ENCODE measurements around the gene HTR3E. TPM values are rescaled to one million over a fixed set of nuclear protein-coding genes. Genes with fewer than 3 reads are reported as not detected.

Gene HTR3E
- total and polyA plus RNA-seq, 2 of the 13 experiments (the other 11 are each of a cell fraction or from before 2014, with no cell fraction given): not detected

DNA sequence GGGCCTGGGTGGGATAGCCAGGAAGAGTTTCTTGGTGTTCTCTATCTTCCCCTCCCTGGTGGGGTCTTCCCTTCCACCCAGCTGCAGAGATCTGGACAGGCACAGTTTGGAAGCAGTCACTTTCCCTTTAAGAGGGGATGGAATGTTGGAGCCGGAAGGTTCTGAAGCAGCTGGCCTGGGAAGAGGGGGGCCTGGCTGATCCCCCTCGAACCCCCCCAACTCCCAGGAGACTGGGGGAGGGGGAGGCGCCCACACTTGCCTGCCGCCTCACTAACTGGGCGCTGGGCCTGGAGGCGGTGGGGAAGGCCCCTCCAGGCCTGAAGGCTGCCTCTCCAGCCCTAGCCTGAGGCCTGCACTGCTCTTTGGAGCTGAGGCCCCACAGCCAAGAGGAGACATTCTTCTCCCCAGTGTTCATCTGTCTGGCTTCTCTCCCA lies 59.7 kb downstream of the HTR3E start (continued):
- TF ChIP-seq ZNF775 (CRISPR knock-in tag; IDR thresholded peaks at IDR 0.05; ENCODE audit: borderline replicate concordance) (0 out of 2 replicates have a peak, but pooled peaks have one; percentile 68), ZFY (CRISPR knock-in tag; IDR thresholded peaks at IDR 0.05) (peak; percentile 77), ZZZ3 (CRISPR knock-in tag; IDR thresholded peaks at IDR 0.05; ENCODE audit: borderline replicate concordance) (no peak), ZBTB49 (CRISPR knock-in tag; IDR thresholded peaks at IDR 0.05; ENCODE audit: borderline replicate concordance) (no peak), SOX6 (IDR thresholded peaks at IDR 0.05) (no peak), SOX6 (CRISPR knock-in tag; IDR thresholded peaks at IDR 0.05) (0 out of 2 replicates have a peak, but pooled peaks have one; percentile 32), BCLAF1 (IDR thresholded peaks at IDR 0.05) (no peak), YEATS2 (CRISPR knock-in tag; IDR thresholded peaks at IDR 0.05; ENCODE audit: borderline replicate concordance) (0 out of 2 replicates have a peak, but pooled peaks have one; percentile 29), RARG (CRISPR knock-in tag; IDR thresholded peaks at IDR 0.05; ENCODE audit: low read depth) (no peak), ZNF281 (CRISPR knock-in tag; IDR thresholded peaks at IDR 0.05; ENCODE audit: borderline replicate concordance) (0 out of 2 replicates have a peak, but pooled peaks have one; percentile 52), GABPA (IDR thresholded peaks at IDR 0.05; ENCODE audit: low read depth, low read length) (no peak), GABPA (CRISPR knock-in tag; IDR thresholded peaks at IDR 0.05; ENCODE audit: low read depth) (peak; percentile 57; the same call in 1 of the 2 replicates), ZNF337 (CRISPR knock-in tag; IDR thresholded peaks at IDR 0.05; ENCODE audit: borderline replicate concordance, low read depth) (no peak)

Small RNAs within 50 kb of the gene (small RNA-seq; reads per million reads assigned to genes)
- gene RF00019 (ENCODE audit: insufficient read depth in 2 of 3, insufficient read length in 3 of 3, low read depth in 2 of 3, low replicate concordance in 1 of 3): 0 reads per million in 3 experiments

Other genes with a start within 250 kb of the HTR3E start
- gene PARL, start 212.2 kb upstream of the HTR3E start, total RNA-seq (2016; rRNA removed; fragmentation: Illumina TruSeq; extraction: Trizol): 58.6 and 60.5 TPM in 2 replicates
- 39.1 and 46.3 TPM in 2 replicates for gene PARL, start 212.2 kb upstream of the HTR3E start, polyA plus RNA-seq (2011; rRNA removed)
- gene ABCC5, start 79.2 kb upstream of the HTR3E start, total RNA-seq (2016; rRNA removed; fragmentation: Illumina TruSeq; extraction: Trizol): 7.8 and 12.7 TPM in 2 replicates
- gene ABCC5, start 79.2 kb upstream of the HTR3E start, polyA plus RNA-seq (2011; rRNA removed): 12.5 and 14.1 TPM in 2 replicates
- not detected in 2 replicates for gene HTR3D, start 65.3 kb upstream of the HTR3E start, total RNA-seq (2016; rRNA removed; fragmentation: Illumina TruSeq; extraction: Trizol)
- gene HTR3D, start 65.3 kb upstream of the HTR3E start, polyA plus RNA-seq (2011; rRNA removed): not detected in 2 replicates
- gene HTR3C, start 44.0 kb upstream of the HTR3E start, total RNA-seq (2016; rRNA removed; fragmentation: Illumina TruSeq; extraction: Trizol): not detected in 2 replicates
- gene HTR3C, start 44.0 kb upstream of the HTR3E start, polyA plus RNA-seq (2011; rRNA removed): not detected in 2 replicates
- gene EIF2B5, start 38.3 kb downstream of the HTR3E start, total RNA-seq (2016; rRNA removed; fragmentation: Illumina TruSeq; extraction: Trizol): 60.2 and 60.3 TPM in 2 replicates
- gene EIF2B5, start 38.3 kb downstream of the HTR3E start, polyA plus RNA-seq (2011; rRNA removed): 38.4 and 42.2 TPM in 2 replicates
- gene DVL3, start 58.3 kb downstream of the HTR3E start, total RNA-seq (2016; rRNA removed; fragmentation: Illumina TruSeq; extraction: Trizol): 25.4 and 29.0 TPM in 2 replicates
- 36.1 and 42.9 TPM in 2 replicates for gene DVL3, start 58.3 kb downstream of the HTR3E start, polyA plus RNA-seq (2011; rRNA removed)
- gene AP2M1, start 77.8 kb downstream of the HTR3E start, total RNA-seq (2016; rRNA removed; fragmentation: Illumina TruSeq; extraction: Trizol): 124 and 126 TPM in 2 replicates
- gene AP2M1, start 77.8 kb downstream of the HTR3E start, polyA plus RNA-seq (2011; rRNA removed): 146 and 189 TPM in 2 replicates
- gene ABCF3, start 89.1 kb downstream of the HTR3E start, total RNA-seq (2016; rRNA removed; fragmentation: Illumina TruSeq; extraction: Trizol): 32.7 and 38.8 TPM in 2 replicates
- gene ABCF3, start 89.1 kb downstream of the HTR3E start, polyA plus RNA-seq (2011; rRNA removed): 46.5 and 48.2 TPM in 2 replicates
- gene VWA5B2, start 132.5 kb downstream of the HTR3E start, total RNA-seq (2016; rRNA removed; fragmentation: Illumina TruSeq; extraction: Trizol): 0.04 TPM in 1 of 2 replicates, not detected in the other
- 0.03 and 0.04 TPM in 2 replicates for gene VWA5B2, start 132.5 kb downstream of the HTR3E start, polyA plus RNA-seq (2011; rRNA removed)
- gene ALG3, start 151.9 kb downstream of the HTR3E start, total RNA-seq (2016; rRNA removed; fragmentation: Illumina TruSeq; extraction: Trizol): 28.8 and 46.6 TPM in 2 replicates
- 57.1 and 63.2 TPM in 2 replicates for gene ALG3, start 151.9 kb downstream of the HTR3E start, polyA plus RNA-seq (2011; rRNA removed)
- gene EEF1AKMT4, start 152.6 kb downstream of the HTR3E start, total RNA-seq (2016; rRNA removed; fragmentation: Illumina TruSeq; extraction: Trizol): 13.1 and 16.4 TPM in 2 replicates
- gene EEF1AKMT4, start 152.6 kb downstream of the HTR3E start, polyA plus RNA-seq (2011; rRNA removed): 14.6 and 15.8 TPM in 2 replicates
- gene CAMK2N2, start 164.5 kb downstream of the HTR3E start, total RNA-seq (2016; rRNA removed; fragmentation: Illumina TruSeq; extraction: Trizol): 0.27 TPM in 1 of 2 replicates, not detected in the other
- 0.04 and 0.12 TPM in 2 replicates for gene CAMK2N2, start 164.5 kb downstream of the HTR3E start, polyA plus RNA-seq (2011; rRNA removed)
- gene ECE2, start 179.0 kb downstream of the HTR3E start, total RNA-seq (2016; rRNA removed; fragmentation: Illumina TruSeq; extraction: Trizol): not detected in 2 replicates
- gene ECE2, start 179.0 kb downstream of the HTR3E start, polyA plus RNA-seq (2011; rRNA removed): 0.03 TPM in 1 of 2 replicates, not detected in the other
- gene PSMD2, start 202.2 kb downstream of the HTR3E start, total RNA-seq (2016; rRNA removed; fragmentation: Illumina TruSeq; extraction: Trizol): 200 and 312 TPM in 2 replicates
- gene PSMD2, start 202.2 kb downstream of the HTR3E start, polyA plus RNA-seq (2011; rRNA removed): 125 and 152 TPM in 2 replicates
- gene EIF4G1, start 217.5 kb downstream of the HTR3E start, total RNA-seq (2016; rRNA removed; fragmentation: Illumina TruSeq; extraction: Trizol): 213 and 244 TPM in 2 replicates
- gene EIF4G1, start 217.5 kb downstream of the HTR3E start, polyA plus RNA-seq (2011; rRNA removed): 208 and 228 TPM in 2 replicates
- 7.4 and 9.3 TPM in 2 replicates for gene FAM131A, start 240.5 kb downstream of the HTR3E start, total RNA-seq (2016; rRNA removed; fragmentation: Illumina TruSeq; extraction: Trizol)
- 9.2 and 14.1 TPM in 2 replicates for gene FAM131A, start 240.5 kb downstream of the HTR3E start, polyA plus RNA-seq (2011; rRNA removed)

Measured in HepG2 (cell line).